SK-N-SH (cell line): ENCODE measurements around the gene MGAT5B.

Experiments
- CHD2 ChIP-seq: fragments of 150-350 bp; IDR thresholded peaks from 2 replicates; pipeline ENCODE4 v1.6.1; 2018; ENCODE audit warnings: low read length; ENCODE audit not compliant: partially characterized antibody
- CTCF ChIP-seq: fragments of 200-600 bp; sonication (generic); IDR thresholded peaks from 2 replicates; pipeline ENCODE4 v1.6.1; 2017; ENCODE audit warnings: antibody characterized with exemption, mild to moderate bottlenecking, moderate library complexity
- EP300 ChIP-seq, 2 experiments: IDR thresholded peaks; 2 replicates each; pipeline versions ENCODE4 v1.4.0 to v1.6.1; 2012; ENCODE audit warnings: borderline replicate concordance in 1 of 2, low read depth in 1 of 2, low read length in 1 of 2
- EZH2phosphoT487 ChIP-seq: fragments of 200-600 bp; sonication (generic); IDR thresholded peaks from 2 replicates; pipeline ENCODE4 v1.6.1; 2017; ENCODE audit warnings: low read depth, mixed run types, mild to moderate bottlenecking, antibody characterized with exemption, moderate library complexity, borderline replicate concordance
- GABPA ChIP-seq: IDR thresholded peaks from 2 replicates; pipeline ENCODE4 v1.4.0; 2012; ENCODE audit warnings: low read depth, mild to moderate bottlenecking
- MAX ChIP-seq: IDR thresholded peaks from 2 replicates; pipeline ENCODE4 v1.4.0; 2012; ENCODE audit warnings: low read depth
- PBX3 ChIP-seq: IDR thresholded peaks from 2 replicates; pipeline ENCODE4; 2012
- RFX5 ChIP-seq: IDR thresholded peaks from 2 replicates; pipeline ENCODE4 v1.6.1; 2012; ENCODE audit warnings: mild to moderate bottlenecking, improper control_type of control experiment, low read length
- SIN3A ChIP-seq: IDR thresholded peaks from 2 replicates; pipeline ENCODE4 v1.6.1; 2012; ENCODE audit warnings: low read depth, mild to moderate bottlenecking, low read length, moderate library complexity, borderline replicate concordance

- TF ChIP-seq CTCF (no peak), RFX5 (no peak), PBX3 (no peak), GABPA (no peak), EP300 (IDR thresholded peaks at IDR 0.05; ENCODE audit: borderline replicate concordance in 1 of 2, low read depth in 1 of 2, low read length in 1 of 2) (no peak), EZH2phosphoT487 (no peak), MAX (no peak), CHD2 (no peak), SIN3A (no peak)
Observed at GRCh38 chr17:76952402-76952801, 84.2 kb downstream of the MGAT5B start.
